Rectal smooth muscle tissue (tissue), 1 donor: ENCODE data around the gene NDRG3.

ENCODE experiments used
- H3K27ac ChIP-seq: one replicate; pipeline ENCODE4 v1.7.0; 2013; ENCODE audit warnings: low read depth, low read length, inconsistent platforms
- H3K27me3 ChIP-seq: one replicate; pipeline ENCODE4 v1.7.0; 2013; ENCODE audit warnings: low read length; ENCODE audit not compliant: control insufficient read depth, insufficient read depth
- H3K36me3 ChIP-seq: one replicate; pipeline ENCODE4 v1.7.0; 2013; ENCODE audit warnings: low read length; ENCODE audit not compliant: control insufficient read depth, insufficient read depth
- H3K4me1 ChIP-seq: one replicate; pipeline ENCODE4 v1.7.0; 2013; ENCODE audit warnings: low read length; ENCODE audit not compliant: control insufficient read depth, insufficient read depth
- H3K4me3 ChIP-seq: one replicate; pipeline ENCODE4 v1.7.0; 2013; ENCODE audit warnings: low read length
- H3K9ac ChIP-seq: one replicate; pipeline ENCODE4 v1.7.0; 2013; ENCODE audit warnings: low read length

The NDRG3 gene

DNA sequence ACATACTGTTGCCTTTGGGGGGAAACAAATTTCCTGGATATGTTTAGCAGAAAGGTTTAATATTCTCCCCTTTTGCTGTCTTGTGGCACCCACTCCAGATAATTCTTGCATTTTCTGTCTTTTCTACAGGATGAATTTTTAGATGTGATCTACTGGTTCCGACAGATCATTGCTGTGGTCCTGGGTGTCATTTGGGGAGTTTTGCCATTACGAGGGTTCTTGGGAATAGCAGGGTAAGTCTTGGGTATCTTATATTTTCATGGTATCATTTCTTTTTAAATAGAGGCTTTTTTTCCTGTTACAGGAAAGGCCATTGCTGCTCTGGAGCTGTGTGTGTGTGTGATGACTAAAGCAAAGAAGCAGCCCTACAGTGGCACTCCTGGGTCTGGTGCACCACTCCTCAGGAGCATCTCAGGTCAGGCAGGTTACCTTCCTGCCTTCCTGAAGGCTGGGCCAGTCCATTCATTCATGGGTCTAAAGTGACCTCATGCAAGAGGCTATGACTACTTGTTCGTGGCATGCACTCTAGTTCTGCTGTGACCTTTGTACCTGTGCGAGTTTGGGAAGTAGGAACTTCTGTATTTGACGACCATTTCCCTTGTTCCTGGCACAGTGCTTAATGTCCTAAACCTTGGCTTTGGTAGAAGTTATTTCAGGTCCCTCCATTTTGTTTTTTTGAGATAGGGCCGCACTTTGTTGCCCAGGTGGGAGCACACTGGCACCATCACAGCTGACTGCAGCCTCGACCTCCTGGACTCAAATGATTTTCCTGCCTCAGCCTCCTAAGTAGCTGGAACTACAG lies 138.1 kb downstream of the NDRG3 start:
- H3K27ac ChIP-seq = no peak overlapping the region
- H3K36me3 ChIP-seq = peaks cover 24% of the 10 kb centered on the region
- no peak overlapping the region for H3K9ac ChIP-seq
- no peaks in the 10 kb centered on the region for H3K27me3 ChIP-seq
- H3K4me1 ChIP-seq = peaks cover 11% of the 10 kb centered on the region
- peak overlapping the region; percentile 26 for H3K4me3 ChIP-seq

DNA sequence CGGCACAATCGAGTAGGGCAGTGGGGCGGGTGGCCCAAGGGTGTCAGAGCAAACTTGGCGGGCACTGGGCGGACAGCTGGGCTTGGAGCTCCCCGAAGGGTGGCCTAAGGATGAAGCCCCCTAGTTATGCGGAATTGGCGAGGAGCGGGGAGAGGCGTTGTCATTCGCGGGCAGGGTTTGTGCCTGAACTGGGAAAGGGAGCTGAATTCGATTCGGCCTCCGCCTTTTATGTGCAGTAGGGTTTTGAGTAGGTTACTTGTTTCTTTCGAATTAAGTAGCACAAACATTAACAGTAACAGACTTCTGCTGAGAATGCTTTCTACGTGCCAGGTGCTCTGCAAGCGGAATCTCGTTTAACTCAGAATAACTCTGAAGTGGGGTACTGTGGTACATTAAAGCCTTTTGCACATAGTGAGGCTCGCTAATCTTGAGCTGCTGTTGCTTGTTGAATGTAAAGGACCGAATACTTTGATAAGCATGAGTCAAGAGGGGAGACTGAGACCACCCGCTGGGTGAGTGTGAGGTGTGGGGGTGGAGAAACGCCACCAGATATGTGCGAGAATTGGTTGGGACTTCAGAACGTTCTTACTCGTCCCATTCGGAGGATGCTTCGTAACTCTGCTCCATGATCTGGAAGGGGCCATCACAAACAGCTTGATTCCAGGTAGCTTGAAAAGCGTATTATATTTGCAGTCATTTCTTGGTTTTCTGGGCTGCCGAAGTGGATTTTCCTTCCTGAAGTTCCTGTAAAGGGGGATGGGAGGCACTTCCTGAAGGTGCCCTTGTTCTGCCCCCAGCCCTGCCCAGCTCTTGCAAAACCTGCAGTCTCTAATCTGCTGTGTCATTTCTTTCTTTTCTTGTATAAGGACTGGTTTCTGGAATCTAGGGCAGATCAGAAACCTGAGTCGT lies 139.5 kb downstream of the NDRG3 start:
- Histone ChIP-seq H3K4me1 (peaks cover 11% of the 10 kb centered on the region), H3K27ac (peak overlapping the region; percentile 89), H3K9ac (peak overlapping the region; percentile 93), H3K4me3 (peak overlapping the region; percentile 98), H3K27me3 (no peaks in the 10 kb centered on the region), H3K36me3 (peaks cover 13% of the 10 kb centered on the region)

DNA sequence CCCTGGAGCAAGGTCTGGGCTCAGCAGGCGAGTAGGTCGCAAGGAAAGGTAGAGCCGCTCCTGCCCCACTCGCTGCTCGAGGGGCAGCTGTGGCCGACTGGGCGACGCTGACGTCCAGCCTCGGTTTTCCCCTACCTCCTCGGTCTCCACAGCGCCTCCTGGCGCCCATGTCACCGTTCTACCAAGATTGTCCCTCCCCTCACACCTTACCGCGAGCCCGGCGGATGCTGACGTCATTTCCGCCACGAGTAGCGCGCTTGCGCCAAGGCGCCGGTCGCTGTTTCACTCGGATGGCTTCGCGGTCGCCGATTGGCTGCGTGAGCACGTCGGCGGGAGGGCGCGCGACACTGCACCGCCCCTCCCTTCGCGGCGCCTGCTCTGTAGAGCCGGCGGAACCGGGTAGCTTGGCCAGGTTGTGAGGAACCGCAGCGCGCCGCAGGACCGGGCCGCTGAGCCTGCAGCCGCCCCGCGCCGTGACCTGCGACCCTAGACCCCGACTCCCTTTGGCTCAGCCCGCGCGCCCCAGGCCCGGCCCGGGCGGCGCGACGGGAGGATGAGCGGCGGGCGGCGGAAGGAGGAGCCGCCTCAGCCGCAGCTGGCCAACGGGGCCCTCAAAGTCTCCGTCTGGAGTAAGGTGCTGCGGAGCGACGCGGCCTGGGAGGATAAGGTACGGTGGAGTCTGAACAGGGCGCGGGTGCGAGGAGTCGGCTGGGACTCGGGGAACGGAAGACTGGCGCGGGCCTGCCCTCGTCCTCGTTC lies 140.3 kb downstream of the NDRG3 start, which contains the start of gene RAB5IF:
TSS of gene RAB5IF (plus strand) at position 381 of the 759 bp plus-strand sequence. CDS start at position 554, 173 bp downstream.
- peak within 1 kb of the TSS; percentile 89 for H3K27ac ChIP-seq
- H3K4me1 ChIP-seq = peaks cover 11% of the 10 kb centered on the region
- peak within 1 kb of the TSS; percentile 93 for H3K9ac ChIP-seq
- H3K36me3 ChIP-seq = peaks cover 11% of the 10 kb centered on the region
- H3K4me3 ChIP-seq = peak within 1 kb of the TSS; percentile 98
- no peaks in the 10 kb centered on the region for H3K27me3 ChIP-seq

DNA sequence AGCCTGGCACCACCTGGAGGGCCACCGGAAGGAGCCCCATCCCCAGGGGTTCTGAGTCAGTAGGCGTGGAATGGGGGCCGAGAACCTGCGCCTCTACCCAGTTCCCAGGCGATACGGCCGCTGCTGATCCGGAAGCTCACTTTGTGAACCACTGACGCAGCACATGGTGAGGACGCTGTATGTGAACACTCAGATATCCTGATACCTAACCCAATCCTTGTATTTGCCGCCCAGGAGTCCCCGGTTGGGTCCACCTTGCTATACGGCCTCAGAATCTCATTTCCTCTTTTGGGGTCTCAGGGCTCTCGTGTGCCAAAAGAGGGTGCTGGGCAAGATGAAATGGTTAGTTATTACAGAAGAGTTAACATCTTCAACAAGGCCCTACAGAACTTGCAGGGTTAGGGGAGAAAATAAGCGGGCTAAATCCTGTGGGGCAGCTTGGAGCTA lies 140.9 kb downstream of the NDRG3 start:
- peaks cover 11% of the 10 kb centered on the region for H3K4me1 ChIP-seq
- peaks cover 8% of the 10 kb centered on the region for H3K36me3 ChIP-seq

More for the DNA sequence above, 140.9 kb downstream of the NDRG3 start:
- Histone ChIP-seq H3K9ac (peak overlapping the region; percentile 90), H3K4me3 (peak overlapping the region; percentile 65), H3K27ac (peak overlapping the region; percentile 89), H3K27me3 (no peaks in the 10 kb centered on the region)
